Rectal smooth muscle tissue (tissue), 1 donor: Measurements from ENCODE around the gene WIPF1.
A peak's percentile ranks its signal among the peaks of the same experiment; 100 is the strongest.

ENCODE experiments used
- H3K27ac ChIP-seq: one replicate; pipeline ENCODE4 v1.7.0; 2013; ENCODE audit warnings: low read depth, low read length, inconsistent platforms
- H3K27me3 ChIP-seq: one replicate; pipeline ENCODE4 v1.7.0; 2013; ENCODE audit warnings: low read length; ENCODE audit not compliant: control insufficient read depth, insufficient read depth
- H3K36me3 ChIP-seq: one replicate; pipeline ENCODE4 v1.7.0; 2013; ENCODE audit warnings: low read length; ENCODE audit not compliant: control insufficient read depth, insufficient read depth
- H3K4me1 ChIP-seq: one replicate; pipeline ENCODE4 v1.7.0; 2013; ENCODE audit warnings: low read length; ENCODE audit not compliant: control insufficient read depth, insufficient read depth
- H3K4me3 ChIP-seq: one replicate; pipeline ENCODE4 v1.7.0; 2013; ENCODE audit warnings: low read length
- H3K9ac ChIP-seq: one replicate; pipeline ENCODE4 v1.7.0; 2013; ENCODE audit warnings: low read length

WIPF1 gene, protein sequence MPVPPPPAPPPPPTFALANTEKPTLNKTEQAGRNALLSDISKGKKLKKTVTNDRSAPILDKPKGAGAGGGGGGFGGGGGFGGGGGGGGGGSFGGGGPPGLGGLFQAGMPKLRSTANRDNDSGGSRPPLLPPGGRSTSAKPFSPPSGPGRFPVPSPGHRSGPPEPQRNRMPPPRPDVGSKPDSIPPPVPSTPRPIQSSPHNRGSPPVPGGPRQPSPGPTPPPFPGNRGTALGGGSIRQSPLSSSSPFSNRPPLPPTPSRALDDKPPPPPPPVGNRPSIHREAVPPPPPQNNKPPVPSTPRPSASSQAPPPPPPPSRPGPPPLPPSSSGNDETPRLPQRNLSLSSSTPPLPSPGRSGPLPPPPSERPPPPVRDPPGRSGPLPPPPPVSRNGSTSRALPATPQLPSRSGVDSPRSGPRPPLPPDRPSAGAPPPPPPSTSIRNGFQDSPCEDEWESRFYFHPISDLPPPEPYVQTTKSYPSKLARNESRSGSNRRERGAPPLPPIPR

DNA sequence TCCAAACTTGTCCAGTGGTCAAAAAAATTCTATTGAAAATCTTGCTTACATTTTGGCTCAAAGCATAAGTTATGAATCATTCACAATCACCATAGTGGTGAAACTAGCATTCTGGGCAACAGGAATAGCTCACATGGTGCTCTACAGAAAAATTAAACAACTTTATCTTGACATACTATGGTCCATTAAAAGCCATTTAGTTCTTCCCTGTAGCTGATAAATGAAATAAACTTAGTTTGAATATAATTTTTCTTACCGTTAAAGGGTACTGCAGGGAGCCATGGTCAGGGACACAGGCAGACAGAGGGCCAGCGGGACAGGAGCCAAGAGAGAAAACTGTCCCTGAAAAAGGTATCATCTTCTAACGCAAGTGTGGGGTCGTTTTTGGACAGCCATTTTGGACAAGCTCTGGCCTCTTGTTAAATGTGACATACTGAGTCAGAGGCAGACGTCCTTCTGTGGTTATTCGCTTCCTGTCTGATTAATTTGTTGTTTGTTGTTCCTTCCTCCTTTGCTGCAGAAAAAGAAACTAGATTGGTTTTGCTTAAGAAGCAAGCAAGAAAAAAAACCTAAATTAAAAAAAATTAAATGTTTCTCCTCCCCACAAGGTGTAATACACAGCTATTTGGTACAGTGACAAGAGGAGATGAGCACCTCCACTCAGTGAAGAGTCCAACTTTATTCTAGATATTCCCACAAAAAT, at the start of gene WIPF1:
Gene WIPF1 (minus strand): TSS at position 460 of the 703 bp plus-strand sequence. CDS start 12,231 bp downstream, outside the sequence.
- Histone ChIP-seq H3K4me3 (peak within 1 kb of the TSS; percentile 45), H3K27ac (peak within 1 kb of the TSS; percentile 25), H3K27me3 (no peaks in the 10 kb centered on the region), H3K4me1 (peaks cover 27% of the 10 kb centered on the region), H3K9ac (no peak within 1 kb of the TSS), H3K36me3 (no peaks in the 10 kb centered on the region)

DNA sequence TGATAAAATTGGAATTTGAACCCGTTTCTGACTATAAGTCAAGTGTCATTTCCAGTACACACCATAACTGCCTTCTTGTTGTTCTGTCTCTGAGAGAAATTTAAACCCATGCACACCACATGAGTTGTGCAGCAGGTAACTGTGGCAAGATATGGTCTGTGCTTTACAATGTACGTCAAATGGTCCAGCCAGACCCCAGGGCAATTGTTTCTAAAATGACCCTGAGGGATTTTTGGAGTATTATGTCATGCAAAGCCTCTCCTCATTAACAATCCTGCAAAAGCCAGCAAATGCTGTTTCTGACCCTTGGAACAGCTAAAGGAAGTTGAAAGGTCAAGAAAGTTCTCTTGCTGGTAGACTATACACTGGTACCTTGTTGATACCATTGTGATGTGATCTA, 47.7 kb upstream of the WIPF1 start:
- no peak overlapping the region for H3K9ac ChIP-seq
- no peaks in the 10 kb centered on the region for H3K36me3 ChIP-seq
- H3K27ac ChIP-seq: no peak overlapping the region
- H3K27me3 ChIP-seq: no peaks in the 10 kb centered on the region
- no peaks in the 10 kb centered on the region for H3K4me1 ChIP-seq
- H3K4me3 ChIP-seq: no peak overlapping the region

DNA sequence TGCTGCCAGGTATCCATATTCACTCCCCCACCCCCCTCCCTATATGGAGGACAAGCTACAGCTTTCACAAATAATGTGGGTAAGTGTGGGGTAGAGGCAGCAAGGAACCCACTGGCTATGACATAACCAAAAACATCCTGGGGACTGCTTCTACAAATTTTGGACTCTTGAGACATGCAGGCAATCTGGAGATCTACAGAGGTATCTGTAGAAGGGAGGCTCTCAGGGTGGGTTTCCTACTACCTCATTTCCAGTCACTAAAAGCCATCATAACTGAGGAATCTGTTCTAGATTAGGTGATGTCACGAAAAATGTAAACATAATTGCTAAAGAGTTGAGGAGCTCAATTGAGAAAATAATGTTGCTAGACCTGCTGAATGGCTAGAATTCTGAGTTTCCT, 46.8 kb upstream of the WIPF1 start:
- H3K4me3 ChIP-seq: no peak overlapping the region

DNA sequence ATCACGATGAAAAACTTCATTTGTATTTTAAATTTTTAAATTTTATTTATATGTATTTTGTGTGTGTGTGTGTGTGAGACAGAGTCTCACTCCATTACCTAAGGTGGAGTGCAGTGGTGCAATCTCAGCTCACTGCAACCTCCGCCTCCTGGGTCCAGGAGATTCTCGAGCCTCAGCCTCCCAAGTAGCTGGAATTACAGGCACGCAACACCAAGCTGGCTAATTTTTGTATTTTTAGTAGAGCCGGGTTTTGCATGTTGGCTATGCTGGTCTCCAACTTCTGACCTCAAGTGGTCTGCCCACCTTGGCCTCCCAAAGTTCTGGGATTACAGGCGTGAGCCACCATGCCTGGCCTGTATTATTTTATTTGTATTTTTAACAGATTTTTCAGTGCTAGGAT, 45.8 kb upstream of the WIPF1 start:
- Histone ChIP-seq H3K4me1 (no peaks in the 10 kb centered on the region), H3K27ac (no peak overlapping the region), H3K27me3 (no peaks in the 10 kb centered on the region), H3K9ac (no peak overlapping the region), H3K4me3 (no peak overlapping the region), H3K36me3 (no peaks in the 10 kb centered on the region)

More for the DNA sequence above, 46.8 kb upstream of the WIPF1 start:
- Histone ChIP-seq H3K36me3 (no peaks in the 10 kb centered on the region), H3K27ac (no peak overlapping the region), H3K9ac (no peak overlapping the region), H3K27me3 (no peaks in the 10 kb centered on the region), H3K4me1 (no peaks in the 10 kb centered on the region)

DNA sequence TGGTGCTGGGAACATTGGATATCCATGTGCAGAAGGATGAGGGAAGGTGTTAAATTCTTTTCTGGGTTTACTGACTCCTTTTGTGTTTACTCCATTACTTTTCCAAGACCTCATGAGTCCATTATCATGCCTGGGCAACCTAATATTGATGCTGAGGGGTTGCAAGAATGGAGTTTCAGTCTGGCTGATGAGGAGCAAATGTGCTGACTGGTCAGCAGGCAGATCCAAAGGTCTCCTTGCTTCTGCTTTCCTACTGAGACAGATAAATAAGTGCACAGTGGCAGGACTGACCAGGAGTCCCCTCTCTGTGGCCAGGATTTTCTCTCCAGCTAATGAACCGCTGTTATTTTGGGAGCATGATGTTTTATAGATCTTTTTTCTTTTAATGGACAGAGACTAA, 43.6 kb upstream of the WIPF1 start:
- Histone ChIP-seq H3K9ac (no peak overlapping the region), H3K27me3 (no peaks in the 10 kb centered on the region), H3K4me3 (no peak overlapping the region), H3K27ac (no peak overlapping the region), H3K4me1 (no peaks in the 10 kb centered on the region), H3K36me3 (no peaks in the 10 kb centered on the region)

DNA sequence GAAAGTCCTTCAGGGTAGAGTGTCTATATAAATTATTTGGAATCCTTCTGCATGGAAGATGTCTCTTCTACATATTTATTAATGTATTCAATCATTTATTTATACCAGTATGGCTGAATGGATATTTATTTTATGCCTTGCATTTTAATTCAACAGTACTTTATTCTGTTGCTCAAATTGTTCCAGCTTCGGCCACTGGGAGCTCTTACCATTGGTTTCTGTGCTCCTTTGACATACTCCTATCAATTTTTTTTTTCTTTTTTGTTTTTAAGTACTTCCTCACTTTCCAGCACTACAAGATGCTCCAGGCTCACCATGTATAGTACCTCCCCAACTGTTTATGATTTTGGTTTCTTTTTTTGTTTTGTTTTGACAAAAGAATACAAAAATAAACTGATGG, 39.4 kb upstream of the WIPF1 start:
- Histone ChIP-seq H3K36me3 (no peaks in the 10 kb centered on the region), H3K4me3 (no peak overlapping the region), H3K4me1 (peaks cover 16% of the 10 kb centered on the region), H3K27ac (no peak overlapping the region), H3K27me3 (no peaks in the 10 kb centered on the region), H3K9ac (no peak overlapping the region)

DNA sequence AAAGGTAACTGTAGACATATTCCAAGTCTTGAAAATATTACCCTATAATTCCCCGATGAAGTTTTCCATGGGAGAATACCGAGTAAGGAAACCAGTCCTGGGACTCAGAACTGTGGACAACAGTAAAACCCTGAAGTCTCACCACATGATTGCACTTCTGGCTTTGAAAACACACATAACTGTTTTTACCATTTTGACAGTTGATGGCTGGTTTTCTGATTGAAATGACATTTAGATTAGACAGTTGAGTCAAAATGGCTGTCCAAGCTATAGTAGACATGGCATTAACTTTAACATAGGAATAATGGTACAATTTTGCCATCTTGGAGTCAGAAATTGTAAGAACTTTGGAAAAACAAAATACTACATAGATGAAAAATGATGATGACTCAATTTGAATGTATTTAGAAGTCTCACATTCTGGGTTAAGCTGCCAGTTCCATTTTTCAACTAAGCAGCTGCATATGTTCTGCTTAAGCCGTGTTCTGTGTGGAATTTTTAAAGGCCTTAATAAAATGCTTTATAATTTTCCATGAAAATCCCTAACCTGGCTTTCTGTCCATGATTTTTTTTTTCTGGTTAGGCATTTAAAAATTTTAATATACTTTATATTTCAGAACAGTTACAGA, 38.3 kb upstream of the WIPF1 start:
- Histone ChIP-seq H3K9ac (no peak overlapping the region), H3K27ac (no peak overlapping the region), H3K36me3 (no peaks in the 10 kb centered on the region), H3K4me3 (no peak overlapping the region), H3K27me3 (no peaks in the 10 kb centered on the region), H3K4me1 (peaks cover 16% of the 10 kb centered on the region)

DNA sequence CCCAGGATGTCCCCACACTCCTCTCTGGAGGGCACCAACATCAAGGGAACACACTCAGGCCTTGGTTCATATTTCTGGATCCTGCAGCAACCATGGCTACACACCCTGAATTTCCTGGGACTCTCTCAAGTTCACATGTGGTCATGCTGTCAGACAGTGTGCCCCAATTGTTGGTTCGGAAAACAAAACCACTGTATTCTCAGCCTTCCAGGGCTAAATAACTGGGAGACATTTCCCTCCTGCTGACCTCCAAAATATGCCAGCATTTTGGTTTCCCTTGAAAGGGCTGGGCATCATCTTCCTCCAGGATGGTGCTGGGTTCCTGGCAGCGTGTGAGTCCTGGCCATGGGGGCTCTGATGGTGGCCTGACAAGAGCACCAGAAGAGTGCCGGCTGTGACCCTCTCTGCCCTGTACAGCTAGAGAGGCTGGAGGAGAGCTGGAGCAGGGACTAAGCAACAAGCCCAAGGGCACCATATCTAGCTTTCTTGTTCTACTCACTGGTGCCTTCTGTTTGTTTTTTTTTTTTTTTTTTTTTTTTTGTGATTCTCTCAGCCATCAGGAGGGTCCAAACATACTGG, 37.5 kb upstream of the WIPF1 start:
- Histone ChIP-seq H3K27me3 (no peaks in the 10 kb centered on the region), H3K4me1 (peaks cover 23% of the 10 kb centered on the region), H3K9ac (no peak overlapping the region), H3K4me3 (peak overlapping the region; percentile 19), H3K36me3 (no peaks in the 10 kb centered on the region), H3K27ac (peak overlapping the region; percentile 75)

DNA sequence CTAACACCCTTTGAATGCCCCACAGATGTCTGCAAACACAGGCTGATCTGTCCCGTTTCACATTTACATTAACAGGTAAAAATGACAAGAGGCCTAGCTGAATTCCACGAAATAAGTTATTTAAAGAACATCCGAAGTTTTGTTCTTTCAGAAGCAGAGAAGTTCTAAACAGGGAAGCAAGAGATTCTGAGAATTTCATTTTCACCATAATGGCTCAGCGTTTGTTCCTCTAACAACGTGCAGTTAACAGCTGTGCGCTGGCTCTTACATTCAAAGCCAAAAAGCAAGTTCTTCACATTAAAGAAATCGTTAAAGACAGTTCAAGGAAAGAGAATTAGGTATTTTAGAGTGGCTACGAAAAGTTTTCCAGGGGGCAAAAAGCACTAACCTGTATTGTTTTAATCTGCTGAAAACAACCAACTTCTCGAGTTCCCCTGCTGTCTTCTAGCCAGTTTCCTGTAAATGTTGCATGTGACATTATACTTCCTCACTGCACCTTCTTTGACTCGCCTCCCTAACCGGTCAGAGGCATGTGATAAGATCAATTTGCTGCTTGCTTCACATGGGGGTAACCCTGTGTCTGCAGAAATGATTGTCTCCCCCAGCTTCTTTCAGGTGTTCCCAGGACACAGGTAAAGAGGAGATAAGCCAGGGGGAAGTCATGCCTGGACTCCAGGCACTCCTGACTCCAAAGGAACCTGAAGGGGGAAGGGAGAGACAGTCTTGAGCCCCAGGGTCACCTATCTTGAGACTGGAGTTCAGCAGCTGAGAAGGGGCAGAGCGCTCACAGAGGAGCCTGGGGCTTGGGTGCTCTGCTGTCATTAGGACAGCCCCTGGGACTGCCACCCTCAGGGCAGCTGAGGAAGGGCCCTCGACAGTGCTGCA, 36.8 kb upstream of the WIPF1 start:
- peak overlapping the region; percentile 4 for H3K9ac ChIP-seq
- H3K36me3 ChIP-seq: no peaks in the 10 kb centered on the region
- peak overlapping the region; percentile 54 for H3K4me3 ChIP-seq
- H3K27me3 ChIP-seq: no peaks in the 10 kb centered on the region
- peaks cover 24% of the 10 kb centered on the region for H3K4me1 ChIP-seq
- H3K27ac ChIP-seq: peak overlapping the region; percentile 75

DNA sequence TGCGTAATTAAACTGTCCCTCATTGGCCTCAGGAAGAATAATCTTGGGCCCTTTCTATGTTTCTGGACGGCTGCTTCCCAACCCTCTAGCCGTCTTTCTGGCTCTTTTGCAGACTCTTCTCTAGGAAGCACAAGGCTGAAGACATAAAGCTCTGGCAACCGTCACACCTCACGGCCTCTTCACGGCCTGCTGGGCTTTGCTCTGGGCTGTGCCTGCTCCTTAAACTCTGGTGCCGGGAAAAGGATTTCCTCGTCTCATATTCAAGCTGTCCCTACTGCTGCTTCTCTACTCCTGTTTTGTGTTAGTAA, 36.0 kb upstream of the WIPF1 start:
- H3K4me3 ChIP-seq: peak overlapping the region; percentile 54

DNA sequence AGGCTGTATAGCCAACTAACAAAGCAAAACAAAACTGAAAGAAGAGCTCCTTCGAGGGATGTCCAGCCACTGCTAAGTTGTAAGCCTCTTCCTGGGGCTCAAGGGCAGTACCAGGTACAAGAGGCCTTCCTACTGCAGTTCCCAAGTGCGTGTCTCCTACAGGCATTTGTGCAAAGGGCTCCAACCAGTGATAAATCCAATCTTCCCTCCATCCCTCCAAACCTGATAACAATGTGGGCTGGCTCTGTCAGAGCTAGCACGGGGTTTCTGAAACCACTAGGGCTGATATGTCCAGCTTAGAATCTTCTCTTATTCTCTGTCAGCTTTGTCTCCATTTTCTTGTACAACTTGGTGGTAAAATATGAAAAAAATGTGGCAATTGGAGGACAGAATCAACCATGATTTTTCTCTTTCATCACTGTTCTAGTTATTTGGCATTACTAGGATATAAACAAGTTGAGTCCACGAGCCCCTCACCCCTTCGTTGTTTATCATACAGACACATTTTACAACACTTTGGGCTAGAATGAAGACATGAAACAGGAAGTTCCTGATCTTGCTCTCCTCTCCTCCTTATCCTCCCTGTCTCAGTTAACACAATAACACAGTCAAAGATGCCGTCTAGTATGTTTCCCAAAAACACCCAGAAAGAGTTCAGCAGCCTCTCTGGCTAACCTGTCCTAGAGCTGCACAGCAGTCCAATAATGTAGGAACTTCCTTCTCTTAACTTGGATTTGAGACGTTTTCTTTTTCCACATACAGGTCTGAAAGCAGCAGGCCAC, 35.4 kb upstream of the WIPF1 start:
- H3K27ac ChIP-seq: peak overlapping the region; percentile 75
- no peaks in the 10 kb centered on the region for H3K36me3 ChIP-seq
- H3K4me3 ChIP-seq: peak overlapping the region; percentile 54
- H3K4me1 ChIP-seq: peaks cover 24% of the 10 kb centered on the region
- peak overlapping the region; percentile 8 for H3K9ac ChIP-seq
- H3K27me3 ChIP-seq: no peaks in the 10 kb centered on the region

More for the DNA sequence above, 36.0 kb upstream of the WIPF1 start:
- Histone ChIP-seq H3K36me3 (no peaks in the 10 kb centered on the region), H3K4me1 (peaks cover 24% of the 10 kb centered on the region), H3K9ac (peak overlapping the region; percentile 0), H3K27me3 (no peaks in the 10 kb centered on the region), H3K27ac (peak overlapping the region; percentile 75)
